ENCODE measurements around the gene HMGN3. TPM values are rescaled to one million over a fixed set of nuclear protein-coding genes. Genes with fewer than 3 reads are reported as not detected.
"Not testable (repeated sequence)": the region's sequence is repeated elsewhere in the genome, so short reads cannot be mapped to it uniquely, and the experiment has no call there.

The HMGN3 gene
- total RNA-seq, 2 experiments from 2014 or later = 97.5 to 105 TPM

GRCh38 chr6:79260772-79261171 lies 26.3 kb upstream of the HMGN3 start:
- Histone ChIP-seq H3K4me3 (ENCODE audit: low read depth, low read length, poor library complexity, severe bottlenecking) (no peak overlapping the region), H3K36me3 (ENCODE audit: insufficient read depth, low read length) (no peaks in the 10 kb centered on the region), H3K4me1 (ENCODE audit: insufficient read depth, low read length, poor library complexity, severe bottlenecking) (no peaks in the 10 kb centered on the region), H3K9me2 (ENCODE audit: insufficient read depth, low read length) (no peaks in the 10 kb centered on the region), H4K20me1 (ENCODE audit: insufficient read depth, low read length) (no peaks in the 10 kb centered on the region), H2AFZ (ENCODE audit: low read length) (no peak overlapping the region), H3K79me2 (ENCODE audit: insufficient read depth, low read depth, low read length) (no peaks in the 10 kb centered on the region), H3K9me3 (ENCODE audit: low read length) (no peaks in the 10 kb centered on the region), H3K27ac (ENCODE audit: low read depth, low read length, poor library complexity, severe bottlenecking) (no peak overlapping the region), H3K4me2 (ENCODE audit: low read length) (no peak overlapping the region)
- ChIA-PET POLR2A (interaction anchor here (0.6 to 0.7 kb wide), 2 partner anchors 43 to 1591 kb away, joined by 3 to 4 read pairs; no protein-coding TSS in a partner anchor), CTCF (ENCODE audit: unreplicated experiment) (no interaction called here)
- no peak for DNase-seq (ENCODE audit: low spot score)
- no peak for TF ChIP-seq EZH2phosphoT487 (IDR thresholded peaks at IDR 0.05; ENCODE audit: borderline replicate concordance, low read depth, low read length)
- TF ChIP-seq, protein P1, sequence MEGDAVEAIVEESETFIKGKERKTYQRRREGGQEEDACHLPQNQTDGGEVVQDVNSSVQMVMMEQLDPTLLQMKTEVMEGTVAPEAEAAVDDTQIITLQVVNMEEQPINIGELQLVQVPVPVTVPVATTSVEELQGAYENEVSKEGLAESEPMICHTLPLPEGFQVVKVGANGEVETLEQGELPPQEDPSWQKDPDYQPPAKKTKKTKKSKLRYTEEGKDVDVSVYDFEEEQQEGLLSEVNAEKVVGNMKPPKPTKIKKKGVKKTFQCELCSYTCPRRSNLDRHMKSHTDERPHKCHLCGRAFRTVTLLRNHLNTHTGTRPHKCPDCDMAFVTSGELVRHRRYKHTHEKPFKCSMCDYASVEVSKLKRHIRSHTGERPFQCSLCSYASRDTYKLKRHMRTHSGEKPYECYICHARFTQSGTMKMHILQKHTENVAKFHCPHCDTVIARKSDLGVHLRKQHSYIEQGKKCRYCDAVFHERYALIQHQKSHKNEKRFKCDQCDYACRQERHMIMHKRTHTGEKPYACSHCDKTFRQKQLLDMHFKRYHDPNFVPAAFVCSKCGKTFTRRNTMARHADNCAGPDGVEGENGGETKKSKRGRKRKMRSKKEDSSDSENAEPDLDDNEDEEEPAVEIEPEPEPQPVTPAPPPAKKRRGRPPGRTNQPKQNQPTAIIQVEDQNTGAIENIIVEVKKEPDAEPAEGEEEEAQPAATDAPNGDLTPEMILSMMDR (conservative IDR thresholded peaks at IDR 0.05; ENCODE audit: low read length) = no peak
- intact Hi-C loops (cut with micrococcal nuclease; ENCODE audit: unreplicated experiment) = no loop called here
- no TSS peak for BruUV-seq (replicated peaks)

GRCh38 chr6:79257381-79258205 lies 23.1 kb upstream of the HMGN3 start:
- Histone ChIP-seq H3K79me2 (ENCODE audit: insufficient read depth, low read depth, low read length) (no peaks in the 10 kb centered on the region), H3K4me3 (ENCODE audit: low read depth, low read length, poor library complexity, severe bottlenecking) (no peak overlapping the region), H3K9me3 (ENCODE audit: low read length) (no peaks in the 10 kb centered on the region), H3K4me2 (ENCODE audit: low read length) (no peak overlapping the region), H3K4me1 (ENCODE audit: insufficient read depth, low read length, poor library complexity, severe bottlenecking) (no peaks in the 10 kb centered on the region), H3K9me2 (ENCODE audit: insufficient read depth, low read length) (no peaks in the 10 kb centered on the region), H3K36me3 (ENCODE audit: insufficient read depth, low read length) (no peaks in the 10 kb centered on the region), H3K27ac (ENCODE audit: low read depth, low read length, poor library complexity, severe bottlenecking) (no peak overlapping the region), H2AFZ (ENCODE audit: low read length) (no peak overlapping the region), H4K20me1 (ENCODE audit: insufficient read depth, low read length) (no peaks in the 10 kb centered on the region)
- CTCF ChIA-PET (ENCODE audit: unreplicated experiment) = no interaction called here
- no TSS peak for BruUV-seq (replicated peaks)
- intact Hi-C loops (cut with micrococcal nuclease; ENCODE audit: unreplicated experiment) = no loop called here
- TF ChIP-seq, protein P1 (conservative IDR thresholded peaks at IDR 0.05; ENCODE audit: low read length) = no peak
- no peak for TF ChIP-seq EZH2phosphoT487 (IDR thresholded peaks at IDR 0.05; ENCODE audit: borderline replicate concordance, low read depth, low read length)
- DNase-seq (ENCODE audit: low spot score) = no peak
- POLR2A ChIA-PET = interaction anchor here (0.6 kb wide), 1 partner anchor 180 kb away, joined by 4 read pairs; no protein-coding TSS in a partner anchor

DNA sequence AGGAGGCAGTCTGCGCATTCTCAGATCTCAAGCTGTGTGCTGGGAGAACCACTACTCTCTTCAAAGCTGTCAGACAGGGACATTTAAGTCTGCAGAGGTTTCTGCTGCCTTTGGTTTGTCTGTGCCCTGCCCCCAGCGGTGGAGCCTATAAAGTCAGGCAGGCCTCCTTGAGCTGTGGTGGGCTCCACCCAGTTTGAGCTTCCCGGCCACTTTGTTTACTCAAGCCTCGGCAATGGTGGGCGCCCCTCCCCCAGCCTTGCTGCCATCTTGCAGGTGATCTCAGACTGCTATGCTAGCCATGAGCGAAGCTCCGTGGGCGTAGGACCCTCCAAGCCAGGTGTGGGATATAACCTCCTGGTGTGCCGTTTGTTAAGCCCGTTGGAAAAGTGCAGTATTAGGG lies 22.3 kb upstream of the HMGN3 start:
- H3K79me2 ChIP-seq (ENCODE audit: insufficient read depth, low read depth, low read length); H4K20me1 ChIP-seq (ENCODE audit: insufficient read depth, low read length); BruUV-seq (replicated peaks); H3K27ac ChIP-seq (ENCODE audit: low read depth, low read length, poor library complexity, severe bottlenecking); CTCF ChIA-PET (ENCODE audit: unreplicated experiment); H3K4me2 ChIP-seq (ENCODE audit: low read length); intact Hi-C loops (cut with micrococcal nuclease; ENCODE audit: unreplicated experiment); H3K9me2 ChIP-seq (ENCODE audit: insufficient read depth, low read length); H3K36me3 ChIP-seq (ENCODE audit: insufficient read depth, low read length); H3K9me3 ChIP-seq (ENCODE audit: low read length); H2AFZ ChIP-seq (ENCODE audit: low read length); H3K4me1 ChIP-seq (ENCODE audit: insufficient read depth, low read length, poor library complexity, severe bottlenecking); H3K4me3 ChIP-seq (ENCODE audit: low read depth, low read length, poor library complexity, severe bottlenecking); DNase-seq (ENCODE audit: low spot score): not testable (repeated sequence)
- POLR2A ChIA-PET = interaction anchor here (0.6 kb wide), 1 partner anchor 179 kb away, joined by 4 read pairs; no protein-coding TSS in a partner anchor

DNA sequence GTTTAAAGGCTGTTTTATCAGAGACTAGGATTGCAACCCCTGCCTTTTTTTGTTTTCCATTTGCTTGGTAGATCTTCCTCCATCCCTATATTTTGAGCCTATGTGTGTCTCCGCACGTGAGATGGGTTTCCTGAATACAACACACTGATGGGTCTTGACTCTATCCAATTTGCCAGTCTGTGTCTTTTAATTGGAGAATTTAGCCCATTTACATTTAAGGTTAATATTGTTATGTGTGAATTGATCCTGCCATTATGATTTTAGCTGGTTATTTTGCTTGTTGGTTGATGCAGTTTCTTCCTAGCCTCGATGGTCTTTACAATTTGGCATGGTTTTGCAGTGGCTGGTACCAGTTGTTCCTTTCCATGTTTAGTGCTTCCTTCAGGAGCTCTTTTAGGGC lies 20.6 kb upstream of the HMGN3 start:
- POLR2A ChIA-PET; H3K79me2 ChIP-seq (ENCODE audit: insufficient read depth, low read depth, low read length); H3K4me1 ChIP-seq (ENCODE audit: insufficient read depth, low read length, poor library complexity, severe bottlenecking); DNase-seq (ENCODE audit: low spot score); H3K4me3 ChIP-seq (ENCODE audit: low read depth, low read length, poor library complexity, severe bottlenecking); H3K4me2 ChIP-seq (ENCODE audit: low read length); H3K9me2 ChIP-seq (ENCODE audit: insufficient read depth, low read length); intact Hi-C loops (cut with micrococcal nuclease; ENCODE audit: unreplicated experiment); H2AFZ ChIP-seq (ENCODE audit: low read length); CTCF ChIA-PET (ENCODE audit: unreplicated experiment); H3K27ac ChIP-seq (ENCODE audit: low read depth, low read length, poor library complexity, severe bottlenecking); H3K36me3 ChIP-seq (ENCODE audit: insufficient read depth, low read length); H3K9me3 ChIP-seq (ENCODE audit: low read length); BruUV-seq (replicated peaks); H4K20me1 ChIP-seq (ENCODE audit: insufficient read depth, low read length): not testable (repeated sequence)

All from OCI-LY7 (cell line).